Posterior vena cava (tissue), 2 donors: ENCODE data around the gene GOLGA8G. TPM values are rescaled to one million over a fixed set of nuclear protein-coding genes. Genes with fewer than 3 reads are reported as not detected.
"Not testable (repeated sequence)": the region's sequence is repeated elsewhere in the genome, so short reads cannot be mapped to it uniquely, and the experiment has no call there.

Experiments used
- DNase-seq: peaks from one replicate; pipeline ENCODE4 v3.0.0-alpha.2; 2020; ENCODE audit warnings: low spot score
- intact Hi-C, 2 donors: fragments of 100-400 bp; cut with DNase I; formaldehyde crosslinking; loops; one replicate each; pipeline versions ENCODE4 v1.14.1 to v1.14.2; 2022 to 2023
- long read RNA-seq, 2 donors: library from polyadenylated mRNA; unstranded; transcript quantifications; one replicate each; pipeline ENCODE4 v2.0.0, GENCODE V29; 2020 to 2021
- microRNA-seq, 2 donors: library from miRNA; unstranded; fragments of <30 nt; microRNA quantifications; one replicate each; pipeline ENCODE4 v1.2.0, GENCODE V29; 2020 to 2021; ENCODE audit warnings: borderline microRNAs expressed in 2 of 2
- total RNA-seq, 2 donors: library from RNA; stranded (reverse); fragmentation: NEBNext Ultra II Directional; extraction: Animal tissue kit (Norgen Biotek cat#: 25700); gene quantifications; one replicate each; pipeline ENCODE4 v1.2.1, GENCODE V29; 2021
- donor health status: DM: yes; HTN: yes; CAD: no.
- donor health status: DM: yes; HTN: yes; CAD: no.

Gene GOLGA8G
- total RNA-seq = not detected
- long read RNA-seq, donor 1 = 0 reads
- long read RNA-seq, donor 2 = 0 reads

- peak; percentile 17 for DNase-seq
- intact Hi-C loops = not testable (repeated sequence)
These were observed at the start of gene GOLGA8G for GRCh38 chr15:28532954-28533353. TSS of gene GOLGA8G (minus strand) at chr15:28532971. CDS start at chr15:28532909, 62 bp downstream.

- peak; percentile 46 for DNase-seq
- intact Hi-C loops = not testable (repeated sequence)
These were observed 40.6 kb upstream of the GOLGA8G start for GRCh38 chr15:28573351-28573750.

- intact Hi-C loops, DNase-seq: not testable (repeated sequence)
These were observed 20.5 kb upstream of the GOLGA8G start, which contains the start of gene GOLGA6L25 for GRCh38 chr15:28553268-28553667. TSS of gene GOLGA6L25 (plus strand) at chr15:28553568. CDS start at chr15:28553629, 61 bp downstream.

- intact Hi-C loops, DNase-seq: not testable (repeated sequence)
These were observed 17.6 kb downstream of the GOLGA8G start for GRCh38 chr15:28515208-28515607.

GRCh38 chr15:28514128-28514527 lies 18.6 kb downstream of the GOLGA8G start:
- peak; percentile 77 for DNase-seq
- intact Hi-C loops = not testable (repeated sequence)

- DNase-seq = peak; percentile 6
- intact Hi-C loops = not testable (repeated sequence)
These were observed 24.4 kb downstream of the GOLGA8G start for GRCh38 chr15:28508217-28508889.

GRCh38 chr15:28481340-28481739 lies 51.4 kb downstream of the GOLGA8G start:
- intact Hi-C loops, DNase-seq: not testable (repeated sequence)

Small RNAs within 50 kb of the gene (microRNA-seq; reads per million reads assigned to microRNA genes)
- gene MIR4509-3 = 0 reads per million in 2 donors

Other genes with a start within 250 kb of the GOLGA8G start
- gene HERC2, start 210.8 kb downstream of the GOLGA8G start, total RNA-seq = 10 to 100 TPM; 58.6 to 61.5 TPM
- gene GOLGA6L24, start 174.9 kb downstream of the GOLGA8G start, total RNA-seq = not detected
- not detected for gene GOLGA8F, start 154.3 kb downstream of the GOLGA8G start, total RNA-seq
- not detected for gene GOLGA6L25, start 20.6 kb upstream of the GOLGA8G start, total RNA-seq
- 1 to 10 TPM in 1 of 2 donors, under 1 TPM in 1; 0.67 to 2.2 TPM for gene GOLGA8M, start 179.4 kb upstream of the GOLGA8G start, total RNA-seq